GM21619 (cell line): ENCODE data around the gene RFX1.
"Not testable (repeated sequence)": the region's sequence is repeated elsewhere in the genome, so short reads cannot be mapped to it uniquely, and the experiment has no call there.

Source experiments
- ATAC-seq: cut with Tn5 transposase; IDR thresholded peaks from one replicate; pipeline ENCODE4 v1.9.1; 2021; ENCODE audit not compliant: unreplicated experiment

The RFX1 gene

DNA sequence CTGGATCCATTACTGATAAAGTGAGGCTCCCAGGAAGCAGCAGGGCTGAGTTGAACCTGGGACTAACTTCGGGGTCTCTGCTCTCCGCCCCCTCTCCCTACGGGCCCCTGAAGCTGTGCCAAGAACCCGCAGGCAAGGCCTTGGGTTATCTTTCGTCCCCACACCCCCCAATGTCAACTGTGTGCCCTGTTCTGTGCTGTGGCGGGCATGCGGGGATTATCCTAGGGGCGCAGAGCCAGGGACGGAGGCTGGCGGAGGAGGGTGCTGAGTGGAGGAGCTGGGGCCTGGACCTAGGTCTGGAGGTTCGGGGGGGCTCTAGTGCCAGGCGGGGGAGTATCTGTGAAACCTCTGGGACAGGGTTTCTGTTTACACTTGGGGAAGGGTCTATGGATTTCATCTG, 26.4 kb downstream of the RFX1 start:
- no peak for ATAC-seq

DNA sequence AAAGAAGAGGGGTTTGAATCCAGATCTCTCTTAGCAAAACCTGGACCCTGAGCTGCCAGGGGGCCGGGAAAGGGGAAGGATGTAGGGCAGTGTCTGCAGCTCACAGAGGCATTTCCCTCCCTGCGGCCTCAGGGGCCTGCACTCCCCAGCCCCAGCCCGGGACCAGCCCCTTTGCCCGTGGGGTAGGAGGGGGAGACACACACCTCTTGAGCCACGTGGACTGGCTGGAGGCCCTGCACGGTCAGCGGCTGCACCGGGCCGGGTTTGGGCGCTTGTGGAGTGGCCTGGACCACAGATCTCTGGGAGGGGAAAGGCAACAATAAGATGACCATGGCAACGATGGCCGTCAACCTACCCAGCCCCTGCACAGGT, 26.9 kb downstream of the RFX1 start:
- no peak for ATAC-seq

DNA sequence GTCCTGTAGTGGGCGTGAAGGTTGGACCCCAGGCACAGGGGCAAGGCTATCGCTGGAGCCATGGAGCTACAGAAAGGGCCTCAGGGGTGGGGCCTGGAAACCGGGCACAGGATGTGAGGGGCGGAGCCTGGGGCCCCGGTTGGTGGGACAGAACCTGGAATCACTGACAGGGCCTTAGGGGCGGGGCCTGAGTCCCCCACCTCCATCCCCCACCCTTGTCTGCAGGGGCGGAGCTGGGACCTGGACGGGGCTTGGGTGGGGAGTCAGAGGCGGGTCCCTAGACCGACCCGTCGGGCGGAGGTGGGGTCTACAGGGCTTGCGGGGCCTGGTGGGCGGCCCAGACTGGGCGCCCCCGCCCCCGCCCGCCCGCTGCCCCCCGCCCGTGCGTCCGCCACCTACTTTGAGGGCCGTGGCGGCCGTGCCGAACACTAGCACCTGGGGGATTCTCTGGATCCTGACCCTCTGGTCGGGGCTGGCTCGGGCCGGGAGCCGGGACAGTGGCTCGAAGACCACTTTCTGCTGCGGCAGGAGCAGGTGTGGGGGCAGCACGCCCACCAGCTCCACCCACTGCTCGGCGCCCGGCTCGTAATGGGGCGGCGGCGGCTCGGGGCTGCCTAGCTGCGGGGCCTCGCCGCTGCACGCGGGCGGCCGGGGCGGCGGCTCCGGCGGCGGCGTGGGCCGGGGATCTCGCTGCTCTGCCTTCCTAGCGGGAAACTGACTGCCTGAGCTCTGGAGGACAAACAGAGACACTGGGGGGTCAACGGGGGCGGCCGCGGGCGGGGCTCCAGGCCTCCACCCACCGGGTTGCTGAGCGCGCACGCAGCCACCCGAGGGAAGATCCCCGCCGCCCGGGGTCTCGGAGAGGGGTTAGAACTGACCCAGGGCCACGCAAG, 27.5 kb downstream of the RFX1 start:
- ATAC-seq = no peak

GRCh38 chr19:13977803-13978202, 28.3 kb downstream of the RFX1 start:
- no peak for ATAC-seq

GRCh38 chr19:13976446-13976845, 29.7 kb downstream of the RFX1 start:
- no peak for ATAC-seq

DNA sequence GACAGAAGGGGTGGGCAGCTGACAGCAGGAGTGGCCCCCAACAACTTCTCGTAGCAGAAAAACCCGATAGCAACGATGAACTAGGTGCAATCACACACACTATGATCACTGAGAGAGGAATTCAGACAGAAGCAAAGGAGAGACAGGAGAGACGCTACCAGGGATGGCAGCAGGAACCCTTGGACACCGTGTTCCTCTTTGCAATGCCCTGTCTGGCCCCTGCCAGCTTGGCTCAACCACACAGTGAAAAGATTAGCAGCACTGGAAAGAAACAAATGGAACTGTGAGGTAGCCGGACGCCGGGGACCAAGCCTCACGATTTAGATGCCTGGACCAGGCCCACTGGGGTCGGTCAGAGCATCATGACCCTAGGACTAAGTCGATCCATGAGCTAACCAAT, 30.2 kb downstream of the RFX1 start:
- ATAC-seq = no peak

DNA sequence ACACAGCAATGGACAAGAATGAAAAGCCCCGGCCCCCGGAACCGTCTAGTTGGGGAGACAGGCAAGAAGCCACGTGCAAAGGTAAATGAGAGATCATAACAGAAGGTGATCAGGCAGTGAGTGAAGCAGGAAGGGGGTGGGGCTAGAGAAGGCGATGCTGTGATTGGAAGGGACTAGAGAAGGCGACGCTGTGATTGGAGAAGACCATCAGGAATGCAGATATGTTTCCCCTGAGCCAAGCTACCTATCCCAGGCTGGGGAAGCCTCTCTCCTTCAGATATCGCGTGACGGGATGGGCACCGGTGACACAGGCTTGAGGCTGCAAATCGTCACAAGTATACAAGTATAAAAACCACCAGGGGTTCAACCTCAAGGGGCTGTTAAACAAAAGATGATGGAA, 32.0 kb downstream of the RFX1 start:
- no peak for ATAC-seq

DNA sequence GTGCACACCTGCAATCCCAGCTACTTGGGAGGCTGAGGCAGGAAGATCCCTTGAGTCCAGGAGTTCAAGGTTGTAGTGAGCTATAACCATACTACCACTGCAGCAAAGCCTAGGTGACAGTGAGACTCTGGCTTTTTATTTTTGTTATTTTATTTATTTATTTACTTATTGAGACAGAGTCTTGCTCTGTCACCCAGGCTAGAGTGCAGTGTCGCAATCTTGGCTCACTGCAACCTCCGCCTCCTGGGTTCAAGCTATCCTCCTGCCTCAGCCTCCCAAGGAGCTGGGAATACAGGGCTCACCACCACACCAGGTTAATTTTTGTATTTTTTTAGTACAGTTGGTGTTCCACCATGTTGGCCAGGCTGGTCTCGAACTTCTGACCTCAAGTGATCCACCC, 32.6 kb downstream of the RFX1 start:
- not testable (repeated sequence) for ATAC-seq

- ATAC-seq = no peak
Measured at GRCh38 chr19:13972368-13973155, 33.6 kb downstream of the RFX1 start.

- not testable (repeated sequence) for ATAC-seq
Measured at GRCh38 chr19:13971868-13972267, 34.3 kb downstream of the RFX1 start.

DNA sequence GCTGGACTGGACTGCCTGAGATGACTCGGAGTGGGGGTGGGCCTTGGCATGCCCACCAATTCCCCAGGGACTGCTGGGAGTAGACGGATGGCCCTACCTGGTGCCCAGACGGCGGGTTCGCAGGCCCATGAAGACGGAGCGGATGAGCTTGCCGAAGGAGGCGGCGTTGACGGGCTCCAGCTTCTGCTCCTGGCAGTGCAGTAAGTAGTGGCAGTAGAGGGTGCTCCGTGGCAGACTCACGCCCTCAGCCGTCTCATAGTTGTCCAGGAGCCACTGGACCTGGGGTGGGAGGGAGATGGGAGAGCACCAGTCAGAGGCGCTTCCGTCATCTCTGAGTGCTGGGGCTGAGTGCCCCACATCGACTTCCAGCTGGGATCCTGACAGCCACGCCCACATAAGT, 36.2 kb downstream of the RFX1 start:
- ATAC-seq = no peak

- ATAC-seq = no peak
Measured at GRCh38 chr19:13968999-13969398, 37.1 kb downstream of the RFX1 start.

DNA sequence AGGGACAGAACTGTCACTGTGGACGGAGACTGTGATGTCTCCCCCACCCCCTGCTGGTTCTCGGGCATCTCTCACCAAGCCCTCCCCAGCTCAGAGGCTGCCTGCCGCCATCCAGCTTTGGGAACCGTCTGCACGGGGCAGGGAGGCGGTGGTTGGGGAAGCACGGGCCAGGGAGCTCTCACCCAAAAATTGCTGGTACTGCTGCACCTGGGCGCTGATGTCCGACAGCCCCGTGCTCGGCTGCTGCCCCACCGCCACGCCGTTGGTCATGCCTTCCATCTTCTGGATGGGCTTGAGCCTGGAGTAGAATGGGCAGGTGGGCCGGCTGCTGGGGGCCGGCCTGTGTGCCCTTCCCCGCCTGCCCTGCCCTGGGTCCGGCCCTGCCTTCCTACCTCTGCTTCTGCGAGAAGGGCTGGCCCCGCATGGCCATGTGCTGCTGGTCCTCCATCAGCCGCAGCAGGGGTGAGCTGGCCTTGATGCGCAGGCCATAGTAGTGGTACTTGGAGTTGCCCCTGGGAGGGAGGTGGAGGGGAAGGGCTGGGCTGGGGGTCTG, 37.7 kb downstream of the RFX1 start:
- no peak for ATAC-seq

GRCh38 chr19:13967206-13967605, 38.9 kb downstream of the RFX1 start:
- not testable (repeated sequence) for ATAC-seq

DNA sequence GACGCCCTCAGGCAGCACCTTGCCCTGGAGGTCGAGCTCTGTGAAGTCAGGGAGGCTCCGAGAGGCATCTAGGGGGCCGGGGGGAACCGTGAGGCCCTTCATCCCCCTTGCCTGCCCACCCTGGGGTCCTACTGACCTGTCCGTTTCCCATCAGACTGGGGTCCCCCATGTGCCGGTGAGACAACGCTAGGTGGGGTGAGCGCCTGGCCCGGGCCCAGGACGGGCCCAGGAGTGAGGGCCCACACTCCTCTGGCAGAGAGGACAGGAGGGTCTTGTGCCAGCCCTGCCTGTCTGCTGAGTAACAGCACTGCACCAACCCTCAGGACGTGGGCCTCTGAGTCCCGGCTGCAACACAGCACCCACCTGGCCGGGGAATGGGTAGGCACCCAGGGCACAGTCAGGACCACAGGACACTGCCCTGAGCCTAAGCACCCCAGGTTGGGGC, 39.4 kb downstream of the RFX1 start:
- ATAC-seq = no peak

GRCh38 chr19:13965926-13966683, 40.0 kb downstream of the RFX1 start:
- no peak for ATAC-seq

DNA sequence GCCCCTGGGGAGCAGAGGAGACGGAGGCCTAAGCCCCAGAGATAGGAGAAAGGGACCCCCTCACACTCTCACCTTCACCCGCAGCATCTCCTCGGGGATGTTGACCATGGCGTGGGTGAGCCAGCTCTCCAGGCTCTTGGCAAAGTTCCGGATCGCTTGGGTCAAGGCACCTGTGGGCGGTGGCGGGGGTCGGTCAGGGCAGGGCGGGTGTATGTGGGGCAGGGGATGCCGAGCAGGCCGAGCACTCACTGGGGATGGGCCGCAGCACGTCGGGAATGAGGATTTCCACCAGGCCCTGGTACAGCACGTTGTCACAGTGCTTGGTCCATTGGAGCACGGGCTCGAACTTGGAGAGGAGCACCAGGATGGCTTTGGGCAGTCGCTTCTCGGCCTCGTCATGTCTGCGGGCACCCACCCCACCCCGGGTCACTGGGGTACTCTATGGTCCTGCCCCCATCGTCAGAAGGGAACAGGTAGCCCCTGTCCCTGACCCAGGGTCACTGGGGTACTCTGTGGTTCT, 40.7 kb downstream of the RFX1 start:
- no peak for ATAC-seq

GRCh38 chr19:13964776-13965175, 41.3 kb downstream of the RFX1 start:
- no peak for ATAC-seq

- no peak for ATAC-seq
Measured at GRCh38 chr19:13963603-13964105, 42.5 kb downstream of the RFX1 start.

- ATAC-seq = no peak
Measured at GRCh38 chr19:13962699-13963602, 43.2 kb downstream of the RFX1 start.
